HepG2 (cell line): Measurements from ENCODE around the gene VAMP5. TPM values are rescaled to one million over a fixed set of nuclear protein-coding genes. Genes with fewer than 3 reads are reported as not detected.

Experiments used
- ATAC-seq: fragments of 200-7000 bp; cut with Tn5 transposase; 3 replicates; pipeline ENCODE4 v1.9.1; 2020; ENCODE audit warnings: mild to moderate bottlenecking, moderate library complexity
- BruUV-seq: library from RNA; stranded (reverse); fragments of 400-500 nt; replicated peaks from 2 replicates; lab custom pipeline; 2021; lab: Mats Ljungman, UMichigan
- CTCF ChIA-PET: fragments of 300-600 bp; formaldehyde crosslinking; extraction: SDS; loops from one replicate; lab custom pipeline; 2021; ENCODE audit warnings: low total read pairs, inconsistent platforms, low intra/inter-chr PET ratio; lab: Yijun Ruan, JAX
- POLR2A ChIA-PET: fragments of 350-600 bp; sonication (Branson Sonifier 250); formaldehyde crosslinking; loops from one replicate; lab custom pipeline; 2020; ENCODE audit warnings: antibody characterized with exemption, inconsistent platforms; lab: Yijun Ruan, JAX
- DNase-seq: peaks from one replicate; pipeline ENCODE4 v3.0.0-alpha.2; 2015; ENCODE audit warnings: low spot score
- FAIRE-seq: peaks from 3 replicates; lab custom pipeline; 2011; peaks lifted over from hg19 to GRCh38; lab: Jason Lieb, UNC
- H2AFZ ChIP-seq: one replicate; pipeline ENCODE4 v1.6.1; 2011; ENCODE audit warnings: low read length, inconsistent platforms
- H3K27ac ChIP-seq: fragments of 300-600 bp; 3 replicates; pipeline ENCODE4 v1.8.0; 2011; ENCODE audit warnings: mixed run types, mild to moderate bottlenecking, mixed read lengths, low read length, inconsistent platforms; ENCODE audit not compliant: insufficient read depth; ENCODE audit errors: extremely low read length
- H3K27me3 ChIP-seq, 2 experiments: fragments of 200-600 bp in 1 of 2; 2 replicates in 1 of 2; 3 replicates in 1 of 2; pipeline versions ENCODE4 v1.6.0 to v1.8.0; 2011; ENCODE audit warnings: low read length in 2 of 2, mild to moderate bottlenecking in 2 of 2, moderate library complexity in 2 of 2, inconsistent platforms in 1 of 2; ENCODE audit not compliant: insufficient read depth in 2 of 2, control insufficient read depth in 1 of 2
- H3K36me3 ChIP-seq, 2 experiments: fragments of 200-600 bp in 1 of 2; replicated peaks in 1 of 2; 2 replicates in 1 of 2; 3 replicates in 1 of 2; pipeline versions ENCODE4 v1.5.1 to v1.8.0; 2011; ENCODE audit warnings: low read length in 2 of 2, inconsistent platforms in 1 of 2; ENCODE audit not compliant: insufficient read depth in 2 of 2, control insufficient read depth in 1 of 2
- H3K4me1 ChIP-seq: 2 replicates; pipeline ENCODE4 v1.5.1; 2012; ENCODE audit warnings: low read length, inconsistent platforms; ENCODE audit not compliant: insufficient read depth
- H3K4me2 ChIP-seq: 2 replicates; pipeline ENCODE4 v1.6.0; 2011; ENCODE audit warnings: low read depth, low read length, inconsistent platforms
- H3K4me3 ChIP-seq, 3 experiments: fragments of 200-600 bp in 1 of 3; sonication (generic), shearing (Covaris generic) in 1 of 3; replicated peaks in 1 of 3; 2 replicates each; pipeline ENCODE4 v1.5.1; 2011 to 2016; ENCODE audit warnings: low read length in 3 of 3, inconsistent platforms in 2 of 3, low read depth in 2 of 3, mild to moderate bottlenecking in 2 of 3, control low read depth in 1 of 3, mixed read lengths in 1 of 3; ENCODE audit not compliant: insufficient read depth in 1 of 3
- H3K79me2 ChIP-seq: one replicate; pipeline ENCODE4 v1.6.1; 2011; ENCODE audit warnings: low read length, inconsistent platforms; ENCODE audit not compliant: insufficient read depth
- H3K9ac ChIP-seq: 2 replicates; pipeline ENCODE4 v1.6.0; 2011; ENCODE audit warnings: mild to moderate bottlenecking, low read depth, low read length, inconsistent platforms; ENCODE audit not compliant: insufficient read depth
- H3K9me3 ChIP-seq: 2 replicates; pipeline ENCODE4 v1.5.1; 2012; ENCODE audit warnings: mild to moderate bottlenecking, low read length
- H4K20me1 ChIP-seq: 2 replicates; pipeline ENCODE4 v1.6.0; 2011; ENCODE audit warnings: inconsistent platforms, mild to moderate bottlenecking, low read length, moderate library complexity; ENCODE audit not compliant: insufficient read depth
- ADNP ChIP-seq: sonication (generic); formaldehyde crosslinking; IDR thresholded peaks from 2 replicates; pipeline ENCODE4 v1.4.0; 2020; ENCODE audit warnings: missing genetic modification reagents
- CCAR2 ChIP-seq: fragments of 200-400 bp; formaldehyde crosslinking; optimal IDR thresholded peaks from 2 replicates; pipeline ENCODE3; 2018; ENCODE audit warnings: low read depth, mild to moderate bottlenecking, low read length, moderate library complexity
- CENPX ChIP-seq: sonication (generic); formaldehyde crosslinking; IDR thresholded peaks from 2 replicates; pipeline ENCODE4 v1.9.0; 2021; ENCODE audit warnings: mild to moderate bottlenecking, missing genetic modification reagents, moderate library complexity
- DR1 ChIP-seq: sonication (generic); formaldehyde crosslinking; IDR thresholded peaks from 2 replicates; pipeline ENCODE4 v1.8.0; 2021; ENCODE audit warnings: mild to moderate bottlenecking, missing genetic modification reagents, inconsistent platforms
- FOXK2 ChIP-seq: fragments of 450-650 bp; IDR thresholded peaks from 2 replicates; pipeline ENCODE4 v1.6.1; 2016
- GPBP1L1 ChIP-seq: sonication (generic); formaldehyde crosslinking; IDR thresholded peaks from 2 replicates; pipeline ENCODE4 v1.5.0; 2020; ENCODE audit warnings: mild to moderate bottlenecking, missing genetic modification reagents
- MED8 ChIP-seq: sonication (generic); formaldehyde crosslinking; IDR thresholded peaks from 2 replicates; pipeline ENCODE4 v1.8.1; 2023; ENCODE audit warnings: mild to moderate bottlenecking, missing genetic modification reagents; ENCODE audit not compliant: insufficient replicate concordance
- MTF2 ChIP-seq: sonication (generic); formaldehyde crosslinking; IDR thresholded peaks from 2 replicates; pipeline ENCODE4 v1.5.0; 2020; ENCODE audit warnings: missing genetic modification reagents, borderline replicate concordance
- PHF8 ChIP-seq: sonication (generic); formaldehyde crosslinking; IDR thresholded peaks from 2 replicates; pipeline ENCODE4 v1.5.0; 2020; ENCODE audit warnings: missing genetic modification reagents
- POLR2G ChIP-seq: fragments of 200-400 bp; formaldehyde crosslinking; IDR thresholded peaks from 2 replicates; pipeline ENCODE4 v1.6.1; 2018; ENCODE audit warnings: mild to moderate bottlenecking, low read depth, low read length, moderate library complexity
- SOX13 ChIP-seq, 3 experiments: fragments of 450-650 bp in 1 of 3; sonication (generic) in 1 of 3; formaldehyde crosslinking in 1 of 3; IDR thresholded peaks in 2 of 3; conservative IDR thresholded peaks in 1 of 3; 2 replicates each; pipeline versions ENCODE4 v1.5.0 to v1.6.1; 2016 to 2020; ENCODE audit warnings: antibody characterized with exemption in 1 of 3, mild to moderate bottlenecking in 1 of 3, missing compliant biosample characterization in 1 of 3, missing genetic modification reagents in 1 of 3, moderate library complexity in 1 of 3
- ZGPAT ChIP-seq: IDR thresholded peaks from 2 replicates; pipeline ENCODE4 v1.6.1; 2016; ENCODE audit warnings: mild to moderate bottlenecking
- ZNF251 ChIP-seq: sonication (generic); formaldehyde crosslinking; IDR thresholded peaks from 2 replicates; pipeline ENCODE4 v1.9.0; 2021; ENCODE audit warnings: mild to moderate bottlenecking, missing genetic modification reagents
- ZNF3 ChIP-seq: IDR thresholded peaks from 2 replicates; pipeline ENCODE4 v1.7.0; 2017; ENCODE audit warnings: inconsistent platforms
- ZNF484 ChIP-seq: sonication (generic); formaldehyde crosslinking; IDR thresholded peaks from 2 replicates; pipeline ENCODE4 v1.5.1; 2020; ENCODE audit warnings: mild to moderate bottlenecking, low read depth, missing genetic modification reagents, borderline replicate concordance
- ZNF776 ChIP-seq: sonication (generic); formaldehyde crosslinking; IDR thresholded peaks from 2 replicates; pipeline ENCODE4 v1.4.0; 2020; ENCODE audit warnings: mild to moderate bottlenecking, missing genetic modification reagents
- ZNF83 ChIP-seq: sonication (generic); formaldehyde crosslinking; IDR thresholded peaks from 2 replicates; pipeline ENCODE4 v1.4.0; 2020; ENCODE audit warnings: missing genetic modification reagents, mild to moderate bottlenecking, borderline replicate concordance
- WGBS: methylation state at CpG from one replicate; pipeline ENCODE4 v1.1.6; 2017; ENCODE audit warnings: low lambda C conversion rate; 5-methylcytosine and 5-hydroxymethylcytosine counted together
- in situ Hi-C: cut with HindIII; loops from 2 replicates; pipeline ENCODE4 v1.10.0; 2017; ENCODE audit warnings: low pct_unique_long_range_greater_than_20kb; ENCODE audit not compliant: extremely low pct_ligation_motif_present
- intact Hi-C: fragments of 100-400 bp; cut with micrococcal nuclease; formaldehyde crosslinking; loops from one replicate; pipeline ENCODE4 v1.10.0; 2022; ENCODE audit not compliant: unreplicated experiment
- polyA plus RNA-seq, 8 experiments: library from polyadenylated mRNA; depleted of rRNA in 3 of 8; stranded (reverse) in 7 of 8; unstranded in 1 of 8; fragments of >200 nt; fragmentation: Illumina TruSeq in 4 of 8; extraction: Trizol in 4 of 8; gene quantifications; 2 replicates each; pipeline versions ENCODE4 v1.2.1 to v1.2.3, GENCODE V29; 2011 to 2016; ENCODE audit warnings: low read depth in 4 of 8, missing spikeins in 1 of 8, mixed read lengths in 1 of 8; ENCODE audit not compliant: insufficient read depth in 1 of 8
- total RNA-seq, 5 experiments: library from RNA; depleted of rRNA; stranded (reverse); fragments of >200 nt; fragmentation: Illumina TruSeq; extraction: Trizol; gene quantifications; 2 replicates each; pipeline ENCODE4 v1.2.3, GENCODE V29; 2016; ENCODE audit warnings: low read depth in 1 of 5
- TF ChIP-seq, protein P1 (sequence below): sonication (generic); formaldehyde crosslinking; IDR thresholded peaks from 2 replicates; pipeline ENCODE4 v1.4.0; 2020; ENCODE audit warnings: mild to moderate bottlenecking, missing genetic modification reagents

The VAMP5 gene
- total and polyA plus RNA-seq, 2 of the 13 experiments (the other 11 are each of a cell fraction or from before 2014, with no cell fraction given), result 7.2 to 56.7 TPM

DNA sequence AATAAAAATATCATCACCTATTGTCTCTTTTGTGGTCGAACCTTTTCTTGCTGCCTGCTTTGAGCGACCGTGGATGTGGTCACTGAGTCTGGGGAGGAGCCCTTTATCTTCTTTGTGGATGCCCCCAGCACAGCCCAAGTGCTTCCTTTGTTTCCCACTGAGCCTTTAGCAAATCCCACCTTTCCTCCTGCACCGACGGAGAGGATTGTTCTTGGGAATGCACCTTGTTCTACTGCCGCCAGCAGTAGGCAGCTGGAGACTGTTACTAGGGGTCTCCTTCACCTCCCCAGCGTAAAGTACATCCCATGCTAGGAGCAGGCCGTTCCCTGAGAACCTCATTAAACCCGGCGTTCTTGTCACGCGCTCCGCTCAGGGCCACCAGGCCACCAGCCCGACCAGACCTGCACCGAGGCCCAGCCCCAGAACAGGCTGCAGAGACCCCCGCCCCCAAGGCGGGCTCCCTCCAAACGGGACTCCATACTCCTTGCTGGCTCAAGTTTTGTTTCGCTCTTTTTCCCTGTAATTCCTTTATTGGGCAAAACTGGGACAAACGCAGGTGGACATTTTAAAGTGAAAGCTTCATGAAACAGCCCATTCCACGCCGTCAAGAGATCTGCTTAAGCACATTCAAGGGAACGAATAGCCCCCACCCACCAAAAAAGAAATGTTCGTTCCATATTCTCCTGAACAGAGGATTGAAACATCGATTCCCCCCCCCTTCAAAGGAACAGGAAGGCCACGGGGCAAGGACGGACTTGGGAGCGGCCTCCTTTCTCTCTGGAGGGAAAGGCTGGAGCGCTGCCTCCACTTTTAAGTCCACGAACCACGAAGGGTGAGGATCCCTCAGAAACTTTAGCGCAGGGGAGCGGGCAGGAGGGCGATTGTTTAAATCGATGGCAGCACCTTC is 46.4 kb upstream of the VAMP5 start:
- H3K4me3 ChIP-seq, result peak overlapping the region; percentile 81 to 96 (median 95)
- DNase-seq (peak; percentile 78), FAIRE-seq (peak; percentile 64), ATAC-seq (peak; percentile 55)
- H3K4me1 ChIP-seq, result peaks cover 38% of the 10 kb centered on the region
- H3K36me3 ChIP-seq, result peaks cover 11 to 26% of the 10 kb centered on the region in 2 experiments; a peak in 4 of 5 replicates
- CTCF ChIA-PET, result interaction anchor here (1.1 to 3.0 kb wide), 2 partner anchors 14 to 117 kb away, joined by 5 to 25 read pairs; no protein-coding TSS in a partner anchor
- WGBS, result 1% methylated on average over 34 of the region's 35 CpGs
- peak overlapping the region; percentile 12 for H2AFZ ChIP-seq
- no peaks in the 10 kb centered on the region for H3K9me3 ChIP-seq
- H3K9ac ChIP-seq, result peak overlapping the region; percentile 99
- no peaks in the 10 kb centered on the region; a peak in 1 of 5 replicates for H3K27me3 ChIP-seq
- H3K79me2 ChIP-seq, result peaks cover 53% of the 10 kb centered on the region
- POLR2A ChIA-PET, result interaction anchor here (0.6 to 11.7 kb wide), 51 partner anchors 14 to 231 kb away, joined by 3 to 445 read pairs (median 10); partner anchors contain the start of genes C2orf68, ELMOD3, GGCX and RETSAT
- in situ Hi-C loops, result no loop called here
- peaks cover 34% of the 10 kb centered on the region for H4K20me1 ChIP-seq
- H3K4me2 ChIP-seq, result peak overlapping the region; percentile 91
- TSS peak; percentile 76 for BruUV-seq
- peak overlapping the region; percentile 99 for H3K27ac ChIP-seq
- intact Hi-C loops, result loop anchor here (1.0 to 5.0 kb wide), 2 partner anchors 36 to 118 kb away; no protein-coding TSS in a partner anchor
- TF ChIP-seq ZNF83 (no peak), CCAR2 (no peak), ZNF484 (CRISPR knock-in tag) (no peak; the same call in 1 of the 2 replicates), CENPX (no peak), POLR2G (peak; percentile 72), DR1 (no peak; the same call in 1 of the 2 replicates), SOX13 (IDR thresholded peaks at IDR 0.05) (no peak), SOX13 (CRISPR knock-in tag; conservative IDR thresholded peaks at IDR 0.05 in 1 of 2, IDR thresholded peaks at IDR 0.05 in 1 of 2) (peak in 1 of 2 experiments; percentile 40; a peak in 2 of 4 replicates), ZNF3 (no peak), ADNP (no peak), FOXK2 (no peak), MTF2 (CRISPR knock-in tag) (no peak; the same call in 1 of the 2 replicates), MED8 (CRISPR knock-in tag) (no peak), PHF8 (CRISPR knock-in tag) (peak; percentile 40; the same call in 1 of the 2 replicates), ZNF776 (no peak; the same call in 1 of the 2 replicates), GPBP1L1 (CRISPR knock-in tag) (no peak), ZNF251 (CRISPR knock-in tag) (no peak), ZGPAT (CRISPR knock-in tag) (no peak)
- TF ChIP-seq, protein P1, sequence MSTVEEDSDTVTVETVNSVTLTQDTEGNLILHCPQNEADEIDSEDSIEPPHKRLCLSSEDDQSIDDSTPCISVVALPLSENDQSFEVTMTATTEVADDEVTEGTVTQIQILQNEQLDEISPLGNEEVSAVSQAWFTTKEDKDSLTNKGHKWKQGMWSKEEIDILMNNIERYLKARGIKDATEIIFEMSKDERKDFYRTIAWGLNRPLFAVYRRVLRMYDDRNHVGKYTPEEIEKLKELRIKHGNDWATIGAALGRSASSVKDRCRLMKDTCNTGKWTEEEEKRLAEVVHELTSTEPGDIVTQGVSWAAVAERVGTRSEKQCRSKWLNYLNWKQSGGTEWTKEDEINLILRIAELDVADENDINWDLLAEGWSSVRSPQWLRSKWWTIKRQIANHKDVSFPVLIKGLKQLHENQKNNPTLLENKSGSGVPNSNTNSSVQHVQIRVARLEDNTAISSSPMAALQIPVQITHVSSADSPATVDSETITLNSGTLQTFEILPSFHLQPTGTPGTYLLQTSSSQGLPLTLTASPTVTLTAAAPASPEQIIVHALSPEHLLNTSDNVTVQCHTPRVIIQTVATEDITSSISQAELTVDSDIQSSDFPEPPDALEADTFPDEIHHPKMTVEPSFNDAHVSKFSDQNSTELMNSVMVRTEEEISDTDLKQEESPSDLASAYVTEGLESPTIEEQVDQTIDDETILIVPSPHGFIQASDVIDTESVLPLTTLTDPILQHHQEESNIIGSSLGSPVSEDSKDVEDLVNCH (CRISPR knock-in tag), result no peak
